Tibial nerve (tissue), 4 donors: ENCODE results near the gene CDK15. TPM values are rescaled to one million over a fixed set of nuclear protein-coding genes. Genes with fewer than 3 reads are reported as not detected.

Experiments
- DNase-seq, 2 donors: peaks; one replicate each; pipeline ENCODE4 v3.0.0-alpha.2; 2019; ENCODE audit warnings: low spot score in 2 of 2
- H3K27ac ChIP-seq, 4 donors: fragments of 200-600 bp; sonication (generic) in 3 of 4; one replicate each; pipeline ENCODE4 v1.5.1; 2017 to 2019; ENCODE audit warnings: mild to moderate bottlenecking in 1 of 4
- H3K27me3 ChIP-seq, 2 donors: fragments of 200-600 bp; sonication (generic) in 1 of 2; one replicate each; pipeline versions ENCODE4 v1.5.1 to v1.6.0; 2017 to 2019
- H3K36me3 ChIP-seq, 3 donors: fragments of 200-600 bp; sonication (generic); one replicate each; pipeline ENCODE4 v1.5.1; 2018 to 2019
- H3K4me1 ChIP-seq, 4 donors: fragments of 200-600 bp; sonication (generic) in 3 of 4; one replicate each; pipeline ENCODE4 v1.5.1; 2017 to 2019
- H3K4me3 ChIP-seq, 4 donors: fragments of 200-600 bp; sonication (generic) in 3 of 4; one replicate each; pipeline ENCODE4 v1.5.1; 2017 to 2019; ENCODE audit warnings: mild to moderate bottlenecking in 1 of 4, moderate library complexity in 1 of 4
- H3K9me3 ChIP-seq, 4 donors: fragments of 200-600 bp; sonication (generic) in 3 of 4; one replicate each; pipeline ENCODE4 v1.5.1; 2017 to 2019
- CTCF ChIP-seq, 5 experiments: fragments of 200-600 bp in 3 of 5; fragments of 450-650 bp in 2 of 5; sonication (generic) in 3 of 5; IDR thresholded peaks; one replicate each; pipeline ENCODE4 v1.5.1; 2016 to 2019; ENCODE audit warnings: antibody characterized with exemption in 5 of 5, mild to moderate bottlenecking in 3 of 5, moderate library complexity in 2 of 5
- EP300 ChIP-seq, 2 donors: sonication (generic); formaldehyde crosslinking; IDR thresholded peaks; one replicate each; pipeline ENCODE4 v1.6.1; 2017; ENCODE audit warnings: antibody characterized with exemption in 2 of 2, mild to moderate bottlenecking in 1 of 2
- POLR2A ChIP-seq, 2 donors: fragments of 450-650 bp; IDR thresholded peaks; one replicate each; pipeline ENCODE4 v1.6.1; 2017; ENCODE audit warnings: antibody characterized with exemption in 2 of 2, mild to moderate bottlenecking in 2 of 2, moderate library complexity in 2 of 2
- WGBS, 2 donors: methylation state at CpG; one replicate each; pipeline ENCODE4 v1.1.5; 2018; 5-methylcytosine and 5-hydroxymethylcytosine counted together
- total RNA-seq, 4 donors: library from RNA; depleted of rRNA; stranded (reverse); fragments of >200 nt; gene quantifications; one replicate each; pipeline ENCODE4 v1.1.0, GENCODE V29; 2016

The CDK15 gene
- total RNA-seq, 4 donors from 2014 or later = 0.90 to 6.5 (median 1.4) TPM

- Histone ChIP-seq H3K9me3 (no peaks in the 10 kb centered on the region), H3K4me3 (peak overlapping the region in 3 of 4 donors; percentile 1 to 41 (median 31)), H3K27ac (no peak overlapping the region), H3K36me3 (no peaks in the 10 kb centered on the region), H3K27me3 (no peaks in the 10 kb centered on the region), H3K4me1 (peaks cover 0 to 20% (median 0%) of the 10 kb centered on the region in 4 donors)
- no peak for DNase-seq
- TF ChIP-seq CTCF (IDR thresholded peaks at IDR 0.05) (no peak), POLR2A (IDR thresholded peaks at IDR 0.05) (no peak)
- 14% methylated on average over 8 of the region's 8 CpGs for WGBS, 2 donors
Observed at GRCh38 chr2:201888426-201888800, 82.1 kb downstream of the CDK15 start.

GRCh38 chr2:201890453-201890852, 84.1 kb downstream of the CDK15 start:
- H3K36me3 ChIP-seq = no peaks in the 10 kb centered on the region
- TF ChIP-seq POLR2A (IDR thresholded peaks at IDR 0.05) = no peak
- no peak for TF ChIP-seq CTCF (IDR thresholded peaks at IDR 0.05)
- TF ChIP-seq EP300 (IDR thresholded peaks at IDR 0.05) = no peak
- DNase-seq = no peak
- H3K4me1 ChIP-seq = peaks cover 0 to 13% (median 0%) of the 10 kb centered on the region in 4 donors
- H3K9me3 ChIP-seq = no peaks in the 10 kb centered on the region
- no peak overlapping the region for H3K27ac ChIP-seq
- H3K4me3 ChIP-seq = no peak overlapping the region
- H3K27me3 ChIP-seq = no peaks in the 10 kb centered on the region

- Histone ChIP-seq H3K36me3 (no peaks in the 10 kb centered on the region), H3K4me3 (no peak overlapping the region), H3K4me1 (peaks cover 0 to 13% (median 0%) of the 10 kb centered on the region in 4 donors), H3K27me3 (no peaks in the 10 kb centered on the region), H3K27ac (no peak overlapping the region), H3K9me3 (no peaks in the 10 kb centered on the region)
- TF ChIP-seq EP300 (IDR thresholded peaks at IDR 0.05) (no peak), CTCF (IDR thresholded peaks at IDR 0.05) (no peak), POLR2A (IDR thresholded peaks at IDR 0.05) (no peak)
- WGBS, 2 donors = 88 to 89% methylated on average over 6 of the region's 6 CpGs
- DNase-seq = no peak
Observed at GRCh38 chr2:201891676-201892075, 85.3 kb downstream of the CDK15 start.

- H3K27ac ChIP-seq = no peak overlapping the region
- no peaks in the 10 kb centered on the region for H3K36me3 ChIP-seq
- TF ChIP-seq EP300 (IDR thresholded peaks at IDR 0.05) = no peak
- no peak for TF ChIP-seq CTCF (IDR thresholded peaks at IDR 0.05)
- no peak for TF ChIP-seq POLR2A (IDR thresholded peaks at IDR 0.05)
- H3K9me3 ChIP-seq = no peaks in the 10 kb centered on the region
- DNase-seq = no peak
- peaks cover 0 to 13% (median 0%) of the 10 kb centered on the region in 4 donors for H3K4me1 ChIP-seq
- H3K4me3 ChIP-seq = no peak overlapping the region
- WGBS, 2 donors = 85 to 88% methylated on average over 5 of the region's 5 CpGs
- no peaks in the 10 kb centered on the region for H3K27me3 ChIP-seq
Observed at GRCh38 chr2:201892516-201892915, 86.2 kb downstream of the CDK15 start.

GRCh38 chr2:201900362-201900761, 94.0 kb downstream of the CDK15 start:
- TF ChIP-seq POLR2A (IDR thresholded peaks at IDR 0.05) = no peak
- TF ChIP-seq CTCF (IDR thresholded peaks at IDR 0.05) = no peak
- TF ChIP-seq EP300 (IDR thresholded peaks at IDR 0.05) = no peak

More at GRCh38 chr2:201900362-201900761, 94.0 kb downstream of the CDK15 start:
- WGBS, 2 donors = 68 to 71% methylated on average over 2 of the region's 2 CpGs
- H3K4me3 ChIP-seq = no peak overlapping the region
- H3K27me3 ChIP-seq = no peaks in the 10 kb centered on the region
- H3K4me1 ChIP-seq = no peaks in the 10 kb centered on the region
- H3K36me3 ChIP-seq = no peaks in the 10 kb centered on the region
- H3K27ac ChIP-seq = no peak overlapping the region
- no peak for DNase-seq
- H3K9me3 ChIP-seq = no peaks in the 10 kb centered on the region
